ENCODE measurements around the gene ADAM10.

DNA sequence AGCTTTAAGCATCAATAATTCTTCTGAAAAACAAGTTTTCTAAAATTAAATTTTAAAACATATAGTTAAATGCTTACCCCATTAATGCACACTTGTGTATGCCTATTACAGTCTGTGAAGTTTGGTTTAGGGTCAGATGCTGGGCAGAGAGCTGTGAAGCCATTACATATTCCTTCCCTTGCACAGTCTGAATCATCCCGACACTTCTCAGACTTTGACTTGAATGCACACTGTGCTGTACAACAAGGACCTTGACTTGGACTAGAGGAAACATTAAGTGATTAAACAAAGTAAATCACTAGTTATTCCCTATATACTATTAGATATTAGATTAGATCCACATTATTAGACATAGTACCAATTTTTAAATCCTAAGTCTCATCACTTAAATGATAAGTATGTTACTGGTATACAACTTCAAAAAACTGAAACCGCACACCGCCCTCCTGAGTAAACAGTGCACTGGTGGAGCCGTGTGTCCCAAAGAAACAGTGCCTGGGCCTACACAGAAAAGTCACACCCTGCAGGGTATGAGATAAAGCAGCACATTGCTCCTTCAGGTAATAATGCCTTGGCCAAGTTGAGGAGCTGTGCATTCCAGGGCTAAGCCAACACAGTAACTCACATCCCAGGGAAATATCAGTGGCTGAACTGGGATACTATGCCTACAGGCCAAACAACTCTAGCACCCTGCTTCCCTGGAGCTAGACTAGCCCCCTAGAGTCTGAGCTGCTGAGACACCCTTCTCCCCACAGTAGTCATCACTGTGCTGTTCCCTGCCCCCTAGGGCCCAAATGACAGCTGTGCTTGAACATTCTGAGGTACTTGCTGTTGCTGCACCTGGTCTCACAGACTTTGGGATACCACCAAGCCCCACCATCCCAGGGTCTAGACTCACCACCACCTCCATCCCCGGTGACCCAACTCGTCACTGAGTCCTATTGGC, 137.5 kb downstream of the ADAM10 start:
- TF ChIP-seq POLR2AphosphoS5 (IDR thresholded peaks at IDR 0.05): no peak
- no peak for TF ChIP-seq EP300 (IDR thresholded peaks at IDR 0.05)
- TF ChIP-seq, protein P1, sequence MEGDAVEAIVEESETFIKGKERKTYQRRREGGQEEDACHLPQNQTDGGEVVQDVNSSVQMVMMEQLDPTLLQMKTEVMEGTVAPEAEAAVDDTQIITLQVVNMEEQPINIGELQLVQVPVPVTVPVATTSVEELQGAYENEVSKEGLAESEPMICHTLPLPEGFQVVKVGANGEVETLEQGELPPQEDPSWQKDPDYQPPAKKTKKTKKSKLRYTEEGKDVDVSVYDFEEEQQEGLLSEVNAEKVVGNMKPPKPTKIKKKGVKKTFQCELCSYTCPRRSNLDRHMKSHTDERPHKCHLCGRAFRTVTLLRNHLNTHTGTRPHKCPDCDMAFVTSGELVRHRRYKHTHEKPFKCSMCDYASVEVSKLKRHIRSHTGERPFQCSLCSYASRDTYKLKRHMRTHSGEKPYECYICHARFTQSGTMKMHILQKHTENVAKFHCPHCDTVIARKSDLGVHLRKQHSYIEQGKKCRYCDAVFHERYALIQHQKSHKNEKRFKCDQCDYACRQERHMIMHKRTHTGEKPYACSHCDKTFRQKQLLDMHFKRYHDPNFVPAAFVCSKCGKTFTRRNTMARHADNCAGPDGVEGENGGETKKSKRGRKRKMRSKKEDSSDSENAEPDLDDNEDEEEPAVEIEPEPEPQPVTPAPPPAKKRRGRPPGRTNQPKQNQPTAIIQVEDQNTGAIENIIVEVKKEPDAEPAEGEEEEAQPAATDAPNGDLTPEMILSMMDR (IDR thresholded peaks at IDR 0.05): no peak
- TF ChIP-seq POLR2A (IDR thresholded peaks at IDR 0.05): no peak
